ENCODE measurements around the gene CHD9.
"Not testable (repeated sequence)": the region's sequence is repeated elsewhere in the genome, so short reads cannot be mapped to it uniquely, and the experiment has no call there.

CHD9 gene

DNA sequence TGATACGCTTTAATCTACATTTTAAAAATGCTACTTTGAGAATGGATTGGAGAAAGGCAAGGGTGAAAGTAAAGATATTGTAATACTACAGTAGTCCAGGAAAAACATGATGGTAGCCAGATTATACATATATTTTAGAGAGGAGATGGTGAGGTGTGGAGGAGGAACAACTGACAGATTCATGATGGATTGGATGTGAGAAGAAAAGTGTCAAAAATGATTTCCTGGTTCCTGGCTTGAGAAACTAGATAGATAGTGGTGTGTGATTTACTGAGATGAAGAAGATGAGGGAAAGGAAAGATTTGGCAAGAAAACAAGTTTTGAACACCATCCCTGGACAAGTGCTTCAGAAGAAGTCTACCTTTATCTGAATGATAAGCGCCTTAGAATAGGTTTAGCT lies 80.5 kb downstream of the CHD9 start:
- FAIRE-seq: no peak

DNA sequence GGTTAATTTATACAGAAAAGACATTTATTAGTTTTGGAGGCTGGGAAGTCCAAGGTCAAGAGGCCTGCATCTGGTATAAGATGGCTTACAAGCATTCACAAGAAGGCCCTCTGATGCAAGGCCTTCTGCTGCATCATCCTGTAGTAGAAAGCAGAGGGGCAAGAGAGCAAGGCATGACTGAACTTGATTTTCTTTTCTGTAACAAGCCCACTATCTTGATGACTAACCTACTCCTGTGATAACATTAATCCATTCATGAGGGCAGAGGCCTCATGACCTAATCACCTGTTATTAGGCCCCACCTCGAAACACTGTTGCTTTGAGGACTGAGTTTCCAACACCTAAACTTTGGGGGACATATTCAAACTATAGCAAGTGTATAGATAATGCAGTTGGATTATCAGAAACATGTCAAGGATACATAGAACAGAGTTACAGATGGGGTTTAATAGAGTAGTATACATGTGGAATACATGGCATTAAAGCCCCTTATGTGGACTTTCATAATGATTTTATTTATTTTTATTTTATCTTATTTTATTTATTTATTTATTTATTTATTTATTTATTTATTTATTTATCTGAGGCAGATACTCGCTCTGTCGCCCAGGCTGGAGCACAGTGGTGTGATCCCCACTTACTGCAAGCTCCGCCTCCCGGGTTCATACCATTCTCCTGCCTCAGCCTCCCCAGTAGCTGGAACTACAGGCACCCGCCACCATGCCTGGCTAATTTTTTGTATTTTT lies 88.2 kb downstream of the CHD9 start:
- no peak for FAIRE-seq

DNA sequence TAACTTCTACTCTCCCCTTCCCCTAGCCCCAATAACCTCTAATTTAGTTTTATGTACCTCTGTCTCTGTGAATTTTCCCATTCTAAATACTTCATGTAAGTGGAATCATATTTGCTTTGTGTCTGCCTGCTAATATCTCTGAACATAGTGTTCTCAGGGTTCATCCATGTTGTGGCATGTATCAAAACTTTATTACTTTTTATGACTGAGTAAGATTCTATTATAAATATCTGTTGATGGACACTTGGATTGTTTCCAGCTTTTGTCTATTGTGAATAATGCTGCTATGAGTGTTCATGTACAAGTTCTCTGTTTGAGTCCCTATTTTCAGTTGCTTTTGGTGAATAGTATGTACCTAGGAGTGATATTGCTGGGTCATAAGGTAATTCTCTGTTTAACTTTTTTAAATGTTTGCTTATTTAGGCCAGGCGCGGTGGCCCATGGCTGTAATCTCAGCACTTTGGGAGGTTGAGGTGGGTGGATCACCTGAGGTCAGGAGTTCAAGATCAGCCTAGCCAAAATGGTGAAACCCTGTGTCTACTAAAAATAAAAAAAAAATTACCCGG lies 92.8 kb downstream of the CHD9 start:
- FAIRE-seq: no peak

DNA sequence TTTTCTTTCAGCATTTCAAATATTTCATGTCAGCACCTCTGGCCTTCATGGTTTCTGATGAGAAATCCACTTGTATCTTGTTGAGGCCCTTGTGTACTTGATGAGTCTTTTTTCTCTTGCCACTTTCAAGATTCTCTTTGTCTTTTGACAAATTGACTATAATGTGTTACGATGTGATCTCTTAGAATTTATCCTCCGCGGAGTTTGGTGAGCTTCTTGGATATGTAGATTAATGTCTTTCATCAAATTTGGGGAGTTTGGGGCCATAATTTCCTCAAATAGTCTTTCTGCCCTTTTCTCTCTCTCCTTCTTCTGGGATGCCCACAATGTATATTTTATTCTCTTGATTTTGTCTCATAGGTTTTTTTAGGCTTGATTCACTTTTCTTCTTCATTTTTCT lies 96.0 kb downstream of the CHD9 start:
- FAIRE-seq: no peak

DNA sequence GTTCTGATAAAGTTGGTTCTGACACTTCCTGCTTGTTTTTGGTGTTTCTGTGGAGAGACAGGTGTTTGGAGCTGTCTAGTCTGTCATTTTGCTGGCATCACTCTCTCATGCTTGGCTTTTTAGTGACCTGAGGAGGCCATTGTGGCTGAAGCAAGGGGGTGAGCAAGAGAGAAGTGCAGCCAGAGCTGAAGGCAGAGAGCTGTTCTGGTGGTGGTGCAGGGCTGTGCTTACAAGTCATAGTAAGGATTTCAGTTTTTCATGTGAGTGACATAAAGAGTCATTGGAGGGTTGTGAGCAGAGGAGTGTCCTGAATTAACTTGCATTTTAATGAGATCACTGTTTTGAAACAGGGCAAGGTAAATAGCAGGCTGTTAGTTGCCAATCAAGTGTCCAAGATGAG lies 97.5 kb downstream of the CHD9 start:
- no peak for FAIRE-seq

DNA sequence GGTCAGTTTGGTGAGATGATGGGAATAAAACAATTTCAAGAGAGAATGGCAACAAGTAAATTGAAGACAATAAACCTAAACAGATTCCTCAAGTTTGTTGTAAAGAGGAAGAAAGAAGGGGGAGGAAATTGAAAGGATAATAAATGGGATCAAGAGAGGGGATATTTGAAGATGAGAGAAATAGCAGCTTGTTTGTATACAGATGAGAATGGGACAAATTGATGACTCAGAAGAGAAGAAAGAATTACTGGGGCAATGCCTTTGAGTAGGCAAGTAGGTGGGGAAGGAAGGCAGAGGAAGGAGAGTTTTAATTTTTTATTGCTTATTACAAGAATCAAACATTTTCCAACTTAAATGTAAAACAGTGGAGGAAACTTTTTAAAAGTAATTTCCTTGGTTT lies 98.3 kb downstream of the CHD9 start:
- FAIRE-seq: no peak

DNA sequence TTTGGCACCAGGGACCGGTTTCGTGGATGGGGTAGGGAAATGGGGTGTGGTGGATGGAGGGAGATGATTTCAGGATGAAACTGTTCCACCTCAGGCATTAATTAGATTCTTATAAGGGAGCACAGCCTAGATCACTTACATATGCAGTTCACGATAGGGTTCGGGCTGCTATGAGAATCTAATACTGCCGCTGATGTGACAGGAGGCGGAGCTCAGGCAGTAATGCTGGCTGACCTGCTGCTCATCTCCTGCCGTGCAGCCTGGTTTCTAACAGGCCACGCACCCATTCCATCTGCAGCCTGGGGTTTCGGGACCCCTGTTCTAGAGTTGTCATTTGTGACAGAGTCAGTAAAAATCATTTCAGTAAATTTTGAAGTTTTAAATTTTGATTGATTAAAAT lies 99.7 kb downstream of the CHD9 start:
- no peak for FAIRE-seq

DNA sequence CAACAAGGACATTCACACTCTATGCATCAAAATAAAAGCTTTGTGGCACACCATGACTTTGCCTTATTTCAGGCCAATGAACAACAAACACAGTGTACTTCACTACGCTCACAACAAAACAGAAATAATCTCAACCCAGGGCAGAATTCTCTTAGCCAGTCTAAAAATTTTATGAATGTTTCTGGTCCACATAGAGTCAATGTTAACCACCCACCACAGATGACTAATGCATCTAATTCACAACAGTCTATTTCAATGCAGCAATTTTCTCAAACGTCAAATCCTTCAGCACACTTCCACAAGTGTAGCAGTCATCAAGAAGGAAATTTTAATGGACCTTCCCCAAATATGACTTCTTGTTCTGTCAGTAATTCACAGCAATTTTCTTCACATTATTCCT lies 101.7 kb downstream of the CHD9 start:
- no peak for FAIRE-seq

DNA sequence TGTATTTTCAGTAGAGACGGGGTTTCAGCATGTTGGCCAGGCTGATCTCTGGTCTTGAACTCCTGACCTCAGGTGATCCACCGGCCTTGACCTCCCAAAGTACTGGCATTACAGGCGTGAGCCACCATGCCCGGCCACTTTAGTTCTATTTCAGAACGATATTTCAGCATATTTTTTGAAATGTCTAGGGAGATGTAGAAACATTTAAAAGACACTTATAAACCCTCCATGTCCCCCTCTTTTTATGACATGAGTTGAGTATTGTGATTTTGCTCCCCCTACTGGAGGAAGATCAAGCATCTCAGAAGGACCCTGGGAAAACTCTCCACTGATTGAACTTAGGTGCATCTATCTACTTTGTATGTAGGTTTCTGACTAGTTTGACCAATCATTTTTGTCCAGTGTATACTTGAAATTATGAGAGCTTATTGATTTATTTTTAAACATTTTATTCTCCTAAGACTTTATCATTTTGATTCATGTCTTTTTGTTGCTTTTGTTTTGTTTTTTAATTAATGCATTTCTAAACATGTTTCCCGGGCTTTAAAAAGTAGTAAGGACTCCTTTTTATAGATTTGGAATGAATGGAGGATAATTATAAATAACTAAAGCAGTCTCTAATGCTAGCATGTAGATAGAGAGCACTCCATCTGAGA lies 105.1 kb downstream of the CHD9 start:
- no peak for FAIRE-seq

DNA sequence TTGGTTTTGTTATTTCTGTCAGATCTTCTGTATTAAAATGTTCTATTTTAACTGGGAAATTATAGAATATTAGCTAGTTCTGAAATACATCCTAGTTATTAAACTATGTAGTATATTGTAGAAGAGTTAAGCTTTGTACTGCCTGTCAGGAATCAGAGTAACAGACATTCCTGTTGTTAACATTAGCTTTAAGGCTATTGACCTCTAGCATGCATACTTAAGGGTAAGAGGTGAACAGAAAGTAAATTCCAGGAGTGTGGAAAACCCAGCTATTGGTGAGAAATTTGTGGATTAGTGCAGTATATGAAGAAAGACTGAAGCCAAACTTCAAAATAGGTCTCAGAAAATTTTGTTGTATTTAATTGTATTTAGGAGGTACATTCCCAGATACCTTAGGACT lies 111.3 kb downstream of the CHD9 start:
- FAIRE-seq: no peak

DNA sequence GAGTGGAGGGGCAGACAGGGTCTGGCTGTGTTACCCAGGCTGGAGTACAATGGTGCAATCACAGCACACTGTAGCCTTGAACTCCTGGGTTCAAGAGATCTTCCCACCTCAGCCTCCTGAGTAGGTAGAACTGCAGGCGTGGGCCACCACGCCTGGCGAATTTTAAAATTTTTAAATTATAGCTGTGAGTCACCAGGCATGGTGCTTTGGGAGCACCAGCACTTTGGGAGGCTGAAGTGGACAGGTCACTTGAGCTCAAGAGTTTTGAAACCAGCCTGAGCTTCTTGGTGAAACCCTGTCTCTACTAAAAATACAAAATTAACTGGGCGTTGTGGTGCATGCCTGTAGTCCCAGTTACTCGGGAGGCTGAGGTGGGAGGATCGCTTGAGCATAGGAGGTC lies 114.0 kb downstream of the CHD9 start:
- no peak for FAIRE-seq

DNA sequence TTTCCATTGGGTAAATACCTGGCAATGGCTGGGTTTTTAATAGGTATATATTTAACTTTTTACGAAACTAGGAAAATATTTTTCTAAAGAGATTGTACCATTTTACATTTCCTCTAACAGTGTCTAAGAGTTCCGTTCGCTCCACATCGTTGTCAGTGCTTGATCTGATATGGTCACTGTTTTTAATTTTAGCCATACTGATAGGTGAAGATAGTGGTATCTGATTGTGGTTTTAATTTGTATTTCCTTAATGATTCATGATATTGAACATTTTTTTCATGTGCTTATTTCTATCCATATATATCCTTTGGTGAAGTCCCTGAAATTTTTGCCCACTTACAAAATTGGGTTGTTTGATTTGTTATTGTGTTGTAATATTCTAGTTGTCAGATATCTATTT lies 117.7 kb downstream of the CHD9 start:
- peak; percentile 91 for FAIRE-seq

DNA sequence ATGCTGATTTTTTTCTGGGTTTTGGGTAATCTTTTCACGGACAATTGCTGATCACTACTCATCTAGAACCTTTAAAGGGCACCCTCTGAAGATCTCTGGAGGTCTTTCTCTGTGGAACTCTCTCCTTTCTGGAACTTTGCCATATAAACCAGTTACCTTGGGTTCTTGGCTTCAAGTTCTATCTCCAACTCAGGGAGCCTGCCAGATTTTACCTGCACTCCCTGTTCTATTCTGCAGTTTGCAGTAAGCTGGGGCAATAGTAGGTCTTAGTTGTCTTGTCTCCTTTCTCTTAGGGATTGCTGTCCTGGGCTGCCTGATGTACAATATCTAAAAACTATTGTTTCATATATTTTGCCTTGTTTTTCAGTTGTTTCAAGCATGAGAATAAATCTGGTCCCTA lies 120.3 kb downstream of the CHD9 start:
- FAIRE-seq: no peak

DNA sequence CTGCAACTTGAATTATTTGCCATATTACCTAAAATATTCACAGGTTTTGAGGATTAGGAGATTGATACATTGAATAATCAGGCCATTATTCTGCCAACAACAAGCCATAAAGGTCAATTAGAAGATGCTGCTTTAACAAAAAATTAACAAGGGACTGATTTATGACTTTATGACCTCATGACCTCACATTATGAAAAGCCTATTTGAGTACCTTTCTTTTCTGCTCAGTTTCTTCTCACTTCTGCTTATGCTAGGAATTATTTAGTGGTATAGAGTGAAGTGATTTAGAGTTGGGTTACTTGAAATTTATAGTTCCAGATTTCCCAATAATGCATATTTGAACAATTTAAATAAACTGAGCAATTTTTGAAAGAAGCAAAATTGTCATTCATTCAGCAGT lies 121.6 kb downstream of the CHD9 start:
- no peak for FAIRE-seq

DNA sequence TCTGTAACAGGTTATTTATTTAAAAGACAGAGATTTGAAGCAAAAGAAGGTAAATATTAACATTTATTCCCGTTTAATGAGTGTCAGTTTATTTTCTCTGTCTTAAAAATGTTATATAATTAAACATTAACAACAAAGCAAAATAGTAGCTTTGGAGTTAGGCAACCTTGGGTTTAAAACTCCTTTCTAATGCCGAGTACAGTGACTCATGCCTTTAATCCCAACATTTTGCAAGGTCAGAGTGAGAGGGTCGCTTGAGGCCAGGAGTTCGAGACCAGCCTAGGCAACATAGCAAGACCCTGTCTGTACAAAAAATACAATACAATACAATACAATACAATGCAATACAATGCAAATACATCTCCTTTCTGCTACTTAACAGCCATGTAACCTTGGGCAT lies 128.7 kb downstream of the CHD9 start:
- no peak for FAIRE-seq

DNA sequence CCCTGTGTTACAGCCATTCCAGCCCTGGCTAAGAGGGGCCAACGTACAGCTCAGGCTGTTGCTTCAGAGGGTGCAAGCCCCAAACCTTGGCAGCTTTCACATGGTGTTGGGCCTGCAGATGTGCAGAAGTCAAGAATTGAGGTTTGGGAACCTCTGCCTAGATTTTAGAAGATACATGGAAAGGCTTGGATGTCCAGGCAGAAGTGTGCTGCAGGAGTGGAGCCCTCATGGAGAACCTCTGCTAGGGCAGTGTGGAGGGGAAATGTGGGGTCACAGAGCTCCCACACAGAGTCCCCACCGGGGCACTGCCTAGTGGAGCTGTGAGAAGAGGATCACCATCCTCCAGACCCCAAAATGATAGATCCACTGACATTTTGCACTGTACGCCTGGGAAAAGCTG lies 130.9 kb downstream of the CHD9 start:
- not testable (repeated sequence) for FAIRE-seq

DNA sequence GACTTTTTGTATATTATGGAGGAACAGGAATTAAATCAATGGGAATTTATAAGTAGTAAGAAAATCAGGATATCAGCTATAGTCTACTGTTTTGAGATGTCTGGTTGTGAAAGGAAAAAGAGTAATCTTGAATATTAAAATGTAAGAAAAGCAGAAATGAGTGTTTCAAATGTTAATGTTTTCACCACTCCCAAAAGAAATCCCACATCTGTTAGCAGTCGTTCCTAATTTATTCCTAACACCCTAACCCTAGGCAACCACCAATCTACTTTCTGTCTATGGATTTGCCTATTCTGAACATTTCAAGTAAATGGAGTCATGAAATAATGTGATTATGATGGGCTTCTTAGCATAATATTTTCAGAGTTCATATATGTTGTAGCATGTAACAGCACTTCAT lies 133.0 kb downstream of the CHD9 start:
- FAIRE-seq: no peak

DNA sequence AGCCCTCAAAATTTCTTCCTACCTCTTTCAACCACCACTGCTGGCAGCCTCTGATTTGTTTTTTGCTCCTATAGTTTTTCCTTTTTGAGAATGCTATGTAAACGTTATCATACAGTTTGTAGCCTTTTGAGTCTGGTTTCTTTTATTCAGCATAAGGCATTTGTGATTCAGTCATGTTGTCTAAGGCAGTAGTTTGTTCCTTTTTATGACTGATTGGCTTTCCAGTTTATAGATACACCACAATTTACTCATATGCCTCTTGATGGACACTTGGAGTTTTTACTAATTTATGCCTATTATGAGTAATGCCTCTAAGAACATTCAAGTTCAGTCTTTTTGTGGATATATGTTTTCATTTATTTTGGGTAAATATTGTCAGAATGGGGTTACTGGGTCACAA lies 136.6 kb downstream of the CHD9 start:
- FAIRE-seq: no peak

DNA sequence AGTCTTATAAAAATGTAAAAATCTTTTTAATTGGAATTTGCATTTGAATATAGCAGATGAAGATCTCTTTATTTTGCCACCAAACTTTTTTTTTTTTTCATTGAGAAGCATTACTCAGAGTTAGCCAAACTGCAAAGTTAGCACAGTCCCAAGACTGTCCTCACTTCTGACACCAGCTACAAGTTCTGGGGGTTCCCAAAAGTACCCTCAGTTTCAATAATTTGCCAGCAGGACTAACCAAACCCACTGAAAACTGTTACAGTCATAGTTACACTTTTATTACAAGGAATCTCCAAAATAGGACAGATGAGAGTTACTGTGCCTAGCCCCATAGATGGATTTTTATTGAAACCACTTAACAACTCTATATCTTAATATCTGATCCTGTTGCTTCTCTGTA lies 144.1 kb downstream of the CHD9 start:
- FAIRE-seq: no peak

DNA sequence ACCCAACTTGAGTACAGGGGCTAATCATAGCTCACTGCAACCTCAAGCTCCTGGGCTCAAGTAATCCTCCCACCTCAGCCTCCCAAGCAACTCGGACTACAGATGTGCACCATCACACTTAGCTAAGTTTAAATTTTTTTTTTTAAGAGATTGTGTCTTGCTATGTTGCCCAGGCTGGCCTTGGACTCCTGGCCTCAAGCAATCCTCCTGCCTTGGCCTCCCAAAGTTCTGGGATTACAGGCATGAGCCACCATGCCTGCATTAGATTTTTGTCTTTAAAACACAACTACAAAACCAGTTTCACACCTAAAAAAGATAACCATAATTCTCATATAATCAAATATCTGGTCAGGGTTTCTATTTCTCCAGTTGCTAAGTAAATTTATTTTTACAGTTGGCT lies 147.1 kb downstream of the CHD9 start:
- FAIRE-seq: no peak

DNA sequence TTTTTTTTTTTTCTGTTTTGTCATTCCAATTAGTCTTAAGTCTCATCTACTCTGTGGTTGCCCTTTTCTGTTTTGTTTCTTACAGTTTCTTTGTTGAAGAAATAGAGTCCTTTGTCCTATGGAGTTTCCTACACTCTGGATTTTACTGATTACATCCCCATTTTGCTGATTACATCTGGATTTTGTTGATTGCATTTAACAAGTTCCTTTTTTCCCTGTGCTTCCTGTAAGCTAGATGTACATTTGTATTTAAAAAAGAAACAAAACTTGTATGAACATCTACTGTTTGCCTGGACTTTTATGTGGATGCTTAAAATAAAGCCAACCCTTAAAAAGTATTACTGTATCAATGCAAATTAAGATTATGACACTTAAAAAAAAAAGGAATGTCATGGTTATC lies 147.6 kb downstream of the CHD9 start:
- FAIRE-seq: no peak

DNA sequence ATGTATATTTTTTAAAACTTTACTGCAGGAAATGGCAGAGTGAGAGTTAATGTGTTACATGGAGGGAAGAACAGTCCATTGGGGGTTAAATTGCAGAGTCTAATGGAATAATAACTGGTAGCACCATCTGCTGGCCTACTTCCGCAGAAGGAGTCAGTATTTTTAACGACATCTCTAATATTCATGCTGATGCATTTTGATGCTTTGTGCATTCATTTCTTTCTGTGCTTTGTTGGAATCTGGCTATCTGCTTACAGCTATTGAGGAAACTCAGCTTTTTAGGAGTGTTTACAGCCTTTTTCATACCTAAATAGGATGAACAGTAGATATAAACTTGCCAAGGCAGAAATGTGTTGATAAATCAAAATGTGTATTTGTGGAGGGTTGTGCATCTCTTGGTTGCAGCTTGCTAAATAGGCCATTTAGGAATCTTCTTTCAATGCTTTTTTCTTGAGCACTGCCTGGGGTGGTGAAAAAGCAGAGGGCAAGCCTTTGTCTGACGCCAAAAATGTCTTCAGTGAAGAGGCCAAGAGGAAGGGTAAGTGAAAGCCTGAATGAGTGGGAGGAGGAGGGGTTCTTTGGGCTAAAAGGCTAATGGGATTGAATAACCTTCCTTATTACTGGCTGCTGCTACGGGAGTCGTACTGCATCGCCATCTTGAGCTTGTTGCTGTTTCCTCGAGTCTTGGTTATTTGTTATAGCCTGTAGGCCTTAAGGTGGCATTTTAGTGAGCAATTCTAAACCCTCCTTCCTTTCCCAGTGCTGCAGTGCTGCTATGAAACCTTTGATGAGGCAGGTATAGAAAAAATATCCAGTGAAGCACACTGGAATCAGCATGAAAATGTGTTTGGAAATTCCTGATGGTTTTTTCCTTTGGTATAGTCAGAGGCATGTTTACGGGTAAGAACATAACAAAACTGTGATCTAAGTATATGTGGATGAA lies 153.3 kb downstream of the CHD9 start:
- FAIRE-seq: peak; percentile 56

DNA sequence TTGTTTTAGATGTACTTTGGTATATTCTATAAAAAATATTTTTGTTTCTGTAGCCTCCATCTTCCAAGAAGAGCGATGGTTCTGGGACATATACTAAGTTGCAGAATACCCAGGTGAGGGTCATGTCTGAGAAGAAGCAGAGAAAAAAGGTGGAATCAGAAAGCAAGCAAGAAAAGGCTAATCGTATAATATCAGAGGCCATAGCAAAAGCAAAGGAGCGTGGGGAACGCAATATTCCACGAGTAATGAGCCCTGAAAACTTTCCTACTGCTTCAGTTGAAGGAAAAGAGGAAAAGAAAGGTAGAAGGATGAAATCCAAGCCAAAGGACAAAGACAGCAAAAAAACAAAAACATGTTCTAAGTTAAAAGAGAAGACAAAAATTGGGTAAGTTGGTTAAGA lies 154.6 kb downstream of the CHD9 start:
- FAIRE-seq: no peak

DNA sequence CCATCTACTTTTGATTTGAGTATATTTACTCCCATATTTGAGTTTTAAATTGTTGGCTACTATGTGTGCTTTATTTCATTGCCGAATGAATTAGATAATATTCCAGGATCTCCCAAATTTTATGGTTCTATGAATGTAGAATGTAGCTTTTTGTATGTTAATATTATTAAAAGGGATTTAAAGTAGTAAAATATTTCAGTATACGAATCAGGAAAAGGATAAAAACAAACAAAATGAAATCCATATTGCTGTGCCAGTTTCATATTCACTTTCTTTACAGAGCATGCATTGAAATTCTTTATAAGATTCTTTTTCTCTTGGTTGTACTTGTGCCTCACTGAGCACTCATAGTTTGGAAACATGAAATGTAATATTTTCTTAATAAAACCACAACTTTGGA lies 155.1 kb downstream of the CHD9 start:
- no peak for FAIRE-seq

Measured in islet of Langerhans (tissue), 1 donor.